HG03354 (cell line): ENCODE data around the gene SNN.

Experiments used
- ATAC-seq: cut with Tn5 transposase; IDR thresholded peaks from one replicate; pipeline ENCODE4 v1.9.1; 2021; ENCODE audit warnings: mild to moderate bottlenecking; ENCODE audit not compliant: unreplicated experiment, poor library complexity, severe bottlenecking

Gene SNN

GRCh38 chr16:11677451-11677951 lies 9.2 kb downstream of the SNN start:
- ATAC-seq = no peak

GRCh38 chr16:11677959-11678881 lies 10.0 kb downstream of the SNN start:
- ATAC-seq = no peak

- no peak for ATAC-seq
Measured at GRCh38 chr16:11679250-11679649, 11.0 kb downstream of the SNN start.

- no peak for ATAC-seq
Measured at GRCh38 chr16:11679941-11680911, 12.0 kb downstream of the SNN start.

GRCh38 chr16:11681556-11681955 lies 13.3 kb downstream of the SNN start:
- peak; percentile 24 for ATAC-seq

GRCh38 chr16:11681976-11682654 lies 13.9 kb downstream of the SNN start:
- peak; percentile 58 for ATAC-seq

GRCh38 chr16:11682655-11683096 lies 14.4 kb downstream of the SNN start:
- peak; percentile 32 for ATAC-seq

- ATAC-seq = no peak
Measured at GRCh38 chr16:11683145-11683544, 14.9 kb downstream of the SNN start.

GRCh38 chr16:11684231-11685025 lies 16.2 kb downstream of the SNN start:
- ATAC-seq = no peak

GRCh38 chr16:11685844-11686618 lies 17.8 kb downstream of the SNN start:
- no peak for ATAC-seq

- ATAC-seq = no peak
Measured at GRCh38 chr16:11686713-11687380, 18.6 kb downstream of the SNN start.

- no peak for ATAC-seq
Measured at GRCh38 chr16:11687601-11688519, 19.6 kb downstream of the SNN start.

GRCh38 chr16:11688520-11688886 lies 20.2 kb downstream of the SNN start:
- ATAC-seq = no peak

- peak; percentile 89 for ATAC-seq
Measured at GRCh38 chr16:11689031-11689840, 21.0 kb downstream of the SNN start.

- ATAC-seq = no peak
Measured at GRCh38 chr16:11691235-11691634, 23.0 kb downstream of the SNN start.

GRCh38 chr16:11691771-11692170 lies 23.5 kb downstream of the SNN start:
- ATAC-seq = no peak
